HCT116 (cell line): Measurements from ENCODE around the gene C21orf91.

Experiments used
- CEBPB ChIP-seq: IDR thresholded peaks from 2 replicates; pipeline ENCODE4 v1.6.1; 2012; ENCODE audit warnings: low read depth
- ELF1 ChIP-seq: IDR thresholded peaks from 2 replicates; pipeline ENCODE4 v1.6.1; 2012; ENCODE audit warnings: low read depth, borderline replicate concordance
- EZH2 ChIP-seq: fragments of 200-600 bp; sonication (generic); IDR thresholded peaks from 2 replicates; pipeline ENCODE4 v1.6.1; 2017; ENCODE audit warnings: antibody characterized with exemption, mixed run types
- POLR2A ChIP-seq: IDR thresholded peaks from 2 replicates; pipeline ENCODE4 v1.7.0; 2011; ENCODE audit warnings: borderline replicate concordance; ENCODE audit not compliant: insufficient read depth, insufficient read length; ENCODE audit errors: extremely low read depth
- POLR2AphosphoS5 ChIP-seq: IDR thresholded peaks from 2 replicates; pipeline ENCODE4 v1.6.1; 2011; ENCODE audit warnings: mild to moderate bottlenecking, low read depth, low read length, moderate library complexity
- SIN3A ChIP-seq: IDR thresholded peaks from 2 replicates; pipeline ENCODE4 v1.6.1; 2012; ENCODE audit warnings: low read depth
- TF ChIP-seq, protein P1 (sequence below), 3 experiments: fragments of 200-600 bp in 1 of 3; sonication (generic) in 1 of 3; IDR thresholded peaks in 2 of 3; conservative IDR thresholded peaks in 1 of 3; 2 replicates each; pipeline ENCODE4 v1.5.1; 2012 to 2017; ENCODE audit warnings: low read depth in 2 of 3, low read length in 2 of 3, antibody characterized with exemption in 1 of 3, borderline replicate concordance in 1 of 3, control low read depth in 1 of 3, mild to moderate bottlenecking in 1 of 3, mixed read lengths in 1 of 3, mixed run types in 1 of 3, moderate library complexity in 1 of 3; ENCODE audit not compliant: insufficient read depth in 1 of 3
- TF ChIP-seq, protein P2 (sequence below): IDR thresholded peaks from 2 replicates; pipeline ENCODE4 v1.6.1; 2012; ENCODE audit warnings: low read depth

DNA sequence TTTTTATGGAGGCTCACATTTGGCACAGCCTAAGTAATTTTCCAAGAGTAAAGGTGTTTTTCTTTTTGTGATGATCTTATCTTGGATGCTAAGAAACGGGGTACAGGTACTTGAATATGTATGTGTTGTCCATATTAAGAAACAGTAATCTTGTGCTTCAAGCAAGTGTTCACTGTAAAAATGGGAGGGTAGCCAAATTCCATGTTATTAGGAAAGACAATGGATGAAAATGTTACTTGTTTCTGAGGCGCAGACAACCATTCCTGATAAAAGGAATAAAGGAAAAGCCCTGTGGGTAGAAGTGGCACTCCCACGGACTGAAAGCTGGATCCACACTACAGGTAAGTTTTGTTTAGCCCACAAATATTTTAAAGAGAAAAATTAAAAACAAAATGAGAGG is 15.6 kb downstream of the C21orf91 start:
- TF ChIP-seq CEBPB: no peak
- no peak for TF ChIP-seq POLR2AphosphoS5
- TF ChIP-seq SIN3A: no peak
- TF ChIP-seq, protein P1, sequence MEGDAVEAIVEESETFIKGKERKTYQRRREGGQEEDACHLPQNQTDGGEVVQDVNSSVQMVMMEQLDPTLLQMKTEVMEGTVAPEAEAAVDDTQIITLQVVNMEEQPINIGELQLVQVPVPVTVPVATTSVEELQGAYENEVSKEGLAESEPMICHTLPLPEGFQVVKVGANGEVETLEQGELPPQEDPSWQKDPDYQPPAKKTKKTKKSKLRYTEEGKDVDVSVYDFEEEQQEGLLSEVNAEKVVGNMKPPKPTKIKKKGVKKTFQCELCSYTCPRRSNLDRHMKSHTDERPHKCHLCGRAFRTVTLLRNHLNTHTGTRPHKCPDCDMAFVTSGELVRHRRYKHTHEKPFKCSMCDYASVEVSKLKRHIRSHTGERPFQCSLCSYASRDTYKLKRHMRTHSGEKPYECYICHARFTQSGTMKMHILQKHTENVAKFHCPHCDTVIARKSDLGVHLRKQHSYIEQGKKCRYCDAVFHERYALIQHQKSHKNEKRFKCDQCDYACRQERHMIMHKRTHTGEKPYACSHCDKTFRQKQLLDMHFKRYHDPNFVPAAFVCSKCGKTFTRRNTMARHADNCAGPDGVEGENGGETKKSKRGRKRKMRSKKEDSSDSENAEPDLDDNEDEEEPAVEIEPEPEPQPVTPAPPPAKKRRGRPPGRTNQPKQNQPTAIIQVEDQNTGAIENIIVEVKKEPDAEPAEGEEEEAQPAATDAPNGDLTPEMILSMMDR (IDR thresholded peaks at IDR 0.05 in 2 of 3, conservative IDR thresholded peaks at IDR 0.05 in 1 of 3; ENCODE audit: borderline replicate concordance in 1 of 3, insufficient read depth in 1 of 3, low read depth in 2 of 3, low read length in 2 of 3): no peak
- TF ChIP-seq, protein P2, sequence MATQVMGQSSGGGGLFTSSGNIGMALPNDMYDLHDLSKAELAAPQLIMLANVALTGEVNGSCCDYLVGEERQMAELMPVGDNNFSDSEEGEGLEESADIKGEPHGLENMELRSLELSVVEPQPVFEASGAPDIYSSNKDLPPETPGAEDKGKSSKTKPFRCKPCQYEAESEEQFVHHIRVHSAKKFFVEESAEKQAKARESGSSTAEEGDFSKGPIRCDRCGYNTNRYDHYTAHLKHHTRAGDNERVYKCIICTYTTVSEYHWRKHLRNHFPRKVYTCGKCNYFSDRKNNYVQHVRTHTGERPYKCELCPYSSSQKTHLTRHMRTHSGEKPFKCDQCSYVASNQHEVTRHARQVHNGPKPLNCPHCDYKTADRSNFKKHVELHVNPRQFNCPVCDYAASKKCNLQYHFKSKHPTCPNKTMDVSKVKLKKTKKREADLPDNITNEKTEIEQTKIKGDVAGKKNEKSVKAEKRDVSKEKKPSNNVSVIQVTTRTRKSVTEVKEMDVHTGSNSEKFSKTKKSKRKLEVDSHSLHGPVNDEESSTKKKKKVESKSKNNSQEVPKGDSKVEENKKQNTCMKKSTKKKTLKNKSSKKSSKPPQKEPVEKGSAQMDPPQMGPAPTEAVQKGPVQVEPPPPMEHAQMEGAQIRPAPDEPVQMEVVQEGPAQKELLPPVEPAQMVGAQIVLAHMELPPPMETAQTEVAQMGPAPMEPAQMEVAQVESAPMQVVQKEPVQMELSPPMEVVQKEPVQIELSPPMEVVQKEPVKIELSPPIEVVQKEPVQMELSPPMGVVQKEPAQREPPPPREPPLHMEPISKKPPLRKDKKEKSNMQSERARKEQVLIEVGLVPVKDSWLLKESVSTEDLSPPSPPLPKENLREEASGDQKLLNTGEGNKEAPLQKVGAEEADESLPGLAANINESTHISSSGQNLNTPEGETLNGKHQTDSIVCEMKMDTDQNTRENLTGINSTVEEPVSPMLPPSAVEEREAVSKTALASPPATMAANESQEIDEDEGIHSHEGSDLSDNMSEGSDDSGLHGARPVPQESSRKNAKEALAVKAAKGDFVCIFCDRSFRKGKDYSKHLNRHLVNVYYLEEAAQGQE: no peak
- no peak for TF ChIP-seq EZH2
- TF ChIP-seq POLR2A: no peak
- no peak for TF ChIP-seq ELF1
